Activated naive CD8-positive, alpha-beta T cell treated with anti-CD3 and anti-CD28 coated beads for 36 hours (primary cell): ENCODE results near the gene MPV17L. TPM values are rescaled to one million over a fixed set of nuclear protein-coding genes. Genes with fewer than 3 reads are reported as not detected.
"Not testable (repeated sequence)": the region's sequence is repeated elsewhere in the genome, so short reads cannot be mapped to it uniquely, and the experiment has no call there.

ENCODE experiments used
- DNase-seq: peaks from one replicate; pipeline ENCODE4 v3.0.0; 2021
- H3K27ac Mint-ChIP-seq: one replicate; pipeline ENCODE4 v1.8.0; 2022; ENCODE audit warnings: mild to moderate bottlenecking, moderate library complexity, mixed read lengths
- H3K27me3 Mint-ChIP-seq: one replicate; pipeline ENCODE4 v1.8.0; 2022; ENCODE audit warnings: mild to moderate bottlenecking, mixed read lengths
- H3K36me3 Mint-ChIP-seq: one replicate; pipeline ENCODE4 v1.8.0; 2021; ENCODE audit warnings: mild to moderate bottlenecking, mixed read lengths
- H3K4me1 Mint-ChIP-seq: one replicate; pipeline ENCODE4 v1.8.0; 2021; ENCODE audit warnings: mixed read lengths
- H3K4me3 Mint-ChIP-seq: one replicate; pipeline ENCODE4 v1.8.0; 2022; ENCODE audit warnings: mild to moderate bottlenecking, moderate library complexity, mixed read lengths
- H3K9me3 Mint-ChIP-seq: one replicate; pipeline ENCODE4 v1.8.0; 2022; ENCODE audit warnings: mixed read lengths
- total RNA-seq, 2 experiments: library from RNA; stranded (reverse); gene quantifications; one replicate each; pipeline ENCODE4 v1.2.3, GENCODE V29; 2021

Gene MPV17L
- total RNA-seq, 2 experiments from 2014 or later, result 0.20 to 0.21 TPM

DNA sequence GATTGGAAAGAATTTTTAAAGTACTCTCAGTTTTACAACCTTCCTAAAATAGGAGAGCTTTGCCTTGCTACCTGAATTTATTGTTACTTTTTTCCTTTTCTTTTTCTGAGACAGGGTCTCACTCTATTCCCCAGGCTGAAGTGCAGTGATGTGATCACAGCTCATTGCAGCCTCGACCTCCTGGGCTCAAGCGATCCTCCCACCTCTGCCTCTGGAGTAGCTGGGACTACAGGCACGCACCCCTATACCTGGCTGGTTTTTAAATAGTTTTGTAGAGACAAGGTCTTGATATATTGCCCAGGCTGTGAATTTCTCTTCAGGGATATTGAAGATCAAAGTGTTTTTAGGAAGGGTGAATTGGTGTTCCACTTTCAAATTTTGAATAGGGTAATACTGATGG, 3.8 kb downstream of the MPV17L start:
- H3K9me3 Mint-ChIP-seq, result no peaks in the 10 kb centered on the region
- no peak overlapping the region for H3K27ac Mint-ChIP-seq
- no peak for DNase-seq
- no peaks in the 10 kb centered on the region for H3K36me3 Mint-ChIP-seq
- H3K4me1 Mint-ChIP-seq, result no peaks in the 10 kb centered on the region
- no peak overlapping the region for H3K4me3 Mint-ChIP-seq
- H3K27me3 Mint-ChIP-seq, result peaks cover 58% of the 10 kb centered on the region

DNA sequence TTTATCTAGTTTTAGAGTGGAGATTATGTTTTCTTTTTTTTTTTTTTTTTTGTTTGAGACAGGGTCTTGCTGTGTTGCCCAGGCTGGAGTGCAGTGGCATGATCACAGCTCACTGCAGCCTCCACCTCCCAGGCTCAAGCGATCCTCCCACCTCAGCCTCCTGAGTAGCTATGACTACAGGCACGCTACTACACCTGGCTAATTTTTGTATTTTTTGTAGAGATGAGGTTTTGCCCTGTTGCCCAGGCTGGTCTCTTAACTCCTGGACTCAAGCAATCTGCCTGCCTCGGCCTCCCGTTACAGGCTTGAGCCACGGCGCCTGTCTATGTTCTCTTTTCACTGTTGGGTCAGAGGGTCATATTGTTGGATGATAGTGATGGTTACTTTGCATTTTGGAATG, 4.8 kb downstream of the MPV17L start:
- H3K4me1 Mint-ChIP-seq, H3K4me3 Mint-ChIP-seq, DNase-seq, H3K36me3 Mint-ChIP-seq, H3K27ac Mint-ChIP-seq, H3K9me3 Mint-ChIP-seq: not testable (repeated sequence)
- H3K27me3 Mint-ChIP-seq, result peaks cover 48% of the 10 kb centered on the region

DNA sequence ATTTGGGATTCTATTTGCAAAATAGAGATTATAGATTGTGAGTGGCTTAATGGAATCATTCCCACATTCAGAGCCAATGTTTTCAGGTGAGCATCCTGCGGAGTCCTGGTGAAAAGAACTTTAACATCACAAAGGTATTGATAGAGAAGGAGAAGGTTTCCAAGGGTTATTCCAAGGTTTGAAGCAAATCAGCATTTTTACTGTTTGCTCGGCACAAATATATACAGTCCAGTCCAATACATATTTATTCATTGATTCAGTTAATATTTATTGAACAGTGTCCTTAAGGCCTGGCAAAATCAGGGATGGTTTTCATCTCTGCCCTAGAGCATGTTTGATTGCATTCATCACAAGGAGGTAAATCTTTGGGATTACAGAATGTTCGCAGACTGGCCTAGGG, 6.4 kb downstream of the MPV17L start:
- no peak for DNase-seq
- Mint-ChIP-seq H3K4me3 (no peak overlapping the region), H3K4me1 (no peaks in the 10 kb centered on the region), H3K36me3 (no peaks in the 10 kb centered on the region), H3K27me3 (peaks cover 33% of the 10 kb centered on the region), H3K27ac (no peak overlapping the region), H3K9me3 (no peaks in the 10 kb centered on the region)

DNA sequence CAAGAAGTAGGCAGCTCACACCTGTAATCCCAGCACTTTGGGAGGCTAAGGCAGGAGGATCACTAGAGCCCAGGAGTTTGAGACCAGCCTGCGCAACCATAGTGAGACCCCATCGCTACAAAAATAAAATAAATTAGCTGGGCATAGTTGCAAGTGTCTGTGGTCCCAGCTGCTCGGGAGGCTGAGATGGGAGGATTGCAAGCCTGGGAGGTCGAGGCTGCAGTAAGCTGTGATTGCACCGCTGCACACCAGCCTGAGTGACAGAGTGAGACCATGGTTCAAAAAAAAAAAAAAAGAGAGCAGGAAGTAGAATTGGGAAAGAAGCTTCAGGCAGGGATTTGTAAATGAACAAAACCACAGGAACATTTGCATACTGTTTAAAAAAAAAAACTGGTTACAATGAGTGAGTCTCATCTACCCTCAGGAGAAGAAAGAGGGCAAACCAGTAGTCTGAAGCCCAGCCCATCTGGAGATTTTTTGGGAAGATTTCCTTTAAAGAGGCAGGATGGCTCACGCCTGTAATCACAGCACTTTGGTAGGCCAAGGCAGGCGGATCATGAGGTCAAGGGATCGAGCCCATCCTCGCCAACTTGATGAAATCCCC, 7.9 kb downstream of the MPV17L start:
- H3K27ac Mint-ChIP-seq, result no peak overlapping the region
- H3K36me3 Mint-ChIP-seq, result no peaks in the 10 kb centered on the region
- no peaks in the 10 kb centered on the region for H3K4me1 Mint-ChIP-seq
- H3K27me3 Mint-ChIP-seq, result peaks cover 17% of the 10 kb centered on the region
- no peak overlapping the region for H3K4me3 Mint-ChIP-seq
- H3K9me3 Mint-ChIP-seq, result no peaks in the 10 kb centered on the region
- no peak for DNase-seq

DNA sequence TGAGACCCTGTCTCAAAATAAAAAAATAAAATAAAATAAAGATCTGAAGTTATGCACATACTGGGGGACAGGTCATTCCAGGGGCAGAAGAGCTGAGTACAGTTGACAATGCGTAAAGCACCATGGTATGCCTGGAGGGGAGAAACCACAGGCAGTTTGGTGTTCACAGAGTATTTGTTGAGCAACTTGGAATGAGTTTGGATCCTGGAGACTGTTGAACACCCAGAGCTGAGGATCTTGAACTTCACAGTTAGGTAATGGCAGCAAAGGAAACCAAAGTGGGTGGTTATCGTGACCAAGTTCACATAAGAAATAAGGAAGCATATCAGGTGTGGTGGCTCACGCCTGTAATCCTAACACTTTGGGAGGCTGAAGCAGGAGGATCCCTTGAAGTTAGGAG, 8.5 kb downstream of the MPV17L start:
- H3K4me3 Mint-ChIP-seq, DNase-seq, H3K4me1 Mint-ChIP-seq, H3K36me3 Mint-ChIP-seq, H3K9me3 Mint-ChIP-seq, H3K27ac Mint-ChIP-seq: not testable (repeated sequence)
- peaks cover 11% of the 10 kb centered on the region for H3K27me3 Mint-ChIP-seq

DNA sequence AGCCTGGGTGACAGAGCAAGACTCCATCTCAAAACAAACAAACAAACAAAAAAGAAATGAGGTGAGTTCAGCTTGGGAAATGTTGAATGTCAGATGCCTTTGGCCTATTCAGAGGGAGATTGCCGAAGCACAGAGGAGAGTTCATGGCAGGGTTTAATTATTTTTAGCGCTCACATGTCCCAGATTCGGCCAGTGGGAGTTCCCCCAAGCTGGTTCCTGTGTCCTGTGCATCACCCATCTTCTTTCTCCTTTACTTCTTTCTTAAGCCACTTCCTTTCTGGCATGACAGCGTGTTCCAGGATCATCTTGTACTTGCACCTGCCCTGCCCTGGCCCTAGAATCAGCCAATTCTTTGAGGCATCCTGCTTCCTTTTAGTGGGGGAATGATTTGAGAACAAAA, 9.2 kb downstream of the MPV17L start:
- Mint-ChIP-seq H3K9me3 (no peaks in the 10 kb centered on the region), H3K36me3 (no peaks in the 10 kb centered on the region), H3K4me3 (no peak overlapping the region), H3K4me1 (no peaks in the 10 kb centered on the region), H3K27ac (no peak overlapping the region), H3K27me3 (peaks cover 7% of the 10 kb centered on the region)
- no peak for DNase-seq

DNA sequence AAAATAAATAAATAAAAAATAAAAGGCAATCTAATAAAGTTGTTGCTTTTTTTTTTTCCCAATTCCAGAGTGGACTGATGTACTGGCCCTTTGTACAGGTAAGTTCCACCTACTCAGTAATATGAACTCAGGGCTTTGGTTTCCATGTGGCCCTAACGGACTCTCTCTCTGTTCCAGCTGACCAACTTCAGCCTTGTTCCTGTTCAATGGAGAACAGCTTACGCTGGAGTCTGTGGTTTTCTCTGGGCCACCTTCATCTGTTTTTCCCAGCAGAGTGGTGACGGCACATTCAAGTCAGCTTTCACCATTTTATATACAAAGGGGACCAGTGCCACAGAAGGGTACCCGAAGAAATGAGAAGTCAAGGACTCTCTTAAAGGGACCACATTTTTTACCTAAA, 12.2 kb downstream of the MPV17L start:
- H3K9me3 Mint-ChIP-seq, H3K27me3 Mint-ChIP-seq, H3K4me3 Mint-ChIP-seq, DNase-seq, H3K36me3 Mint-ChIP-seq, H3K4me1 Mint-ChIP-seq, H3K27ac Mint-ChIP-seq: not testable (repeated sequence)

DNA sequence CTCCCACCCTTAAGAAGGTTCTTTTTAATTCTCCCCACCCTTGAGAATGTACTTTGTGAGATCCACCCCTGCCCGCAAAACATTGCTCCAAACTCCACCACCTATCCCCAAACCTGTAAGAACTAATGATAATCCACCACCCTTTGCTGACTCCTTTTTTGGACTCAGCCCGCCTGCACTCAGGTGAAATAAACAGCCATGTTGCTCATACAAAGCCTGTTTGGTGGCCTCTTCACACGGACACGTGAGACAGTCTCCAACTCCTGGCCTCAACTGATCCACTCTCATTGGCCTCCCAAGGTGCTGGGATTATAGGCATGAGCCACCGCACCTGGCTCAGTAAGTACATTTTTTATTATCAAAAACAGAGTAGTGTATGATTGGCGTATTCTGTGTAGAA, 13.9 kb downstream of the MPV17L start:
- H3K27ac Mint-ChIP-seq, DNase-seq: not testable (repeated sequence)

DNA sequence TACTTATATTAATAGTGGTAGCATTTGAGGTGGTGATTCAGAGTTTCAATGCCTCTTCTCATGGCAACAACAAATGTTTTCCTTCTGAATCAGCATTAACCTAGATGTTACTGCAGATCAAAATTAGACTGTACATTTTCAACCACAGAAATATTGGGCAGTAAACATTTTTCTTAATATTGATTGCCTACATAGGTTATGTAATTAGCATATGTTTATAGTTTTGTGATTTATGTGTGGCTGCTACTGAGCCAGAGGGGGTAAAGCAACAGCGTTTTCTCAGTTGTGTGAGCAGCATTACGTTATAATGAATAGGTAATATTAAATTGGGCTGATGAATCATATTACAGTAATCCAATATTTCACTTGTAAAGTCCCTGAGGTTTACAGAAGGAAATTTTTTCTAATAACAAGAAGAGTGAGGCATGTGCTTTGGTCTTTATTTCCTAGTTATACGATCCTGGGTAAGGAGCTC, 20.0 kb downstream of the MPV17L start:
- Mint-ChIP-seq H3K36me3 (no peaks in the 10 kb centered on the region), H3K9me3 (no peaks in the 10 kb centered on the region), H3K27me3 (peaks cover 10% of the 10 kb centered on the region), H3K4me3 (no peak overlapping the region), H3K4me1 (no peaks in the 10 kb centered on the region), H3K27ac (no peak overlapping the region)
- DNase-seq, result no peak

More for the DNA sequence above, 13.9 kb downstream of the MPV17L start:
- H3K4me3 Mint-ChIP-seq, H3K4me1 Mint-ChIP-seq, H3K27me3 Mint-ChIP-seq, H3K36me3 Mint-ChIP-seq, H3K9me3 Mint-ChIP-seq: not testable (repeated sequence)

DNA sequence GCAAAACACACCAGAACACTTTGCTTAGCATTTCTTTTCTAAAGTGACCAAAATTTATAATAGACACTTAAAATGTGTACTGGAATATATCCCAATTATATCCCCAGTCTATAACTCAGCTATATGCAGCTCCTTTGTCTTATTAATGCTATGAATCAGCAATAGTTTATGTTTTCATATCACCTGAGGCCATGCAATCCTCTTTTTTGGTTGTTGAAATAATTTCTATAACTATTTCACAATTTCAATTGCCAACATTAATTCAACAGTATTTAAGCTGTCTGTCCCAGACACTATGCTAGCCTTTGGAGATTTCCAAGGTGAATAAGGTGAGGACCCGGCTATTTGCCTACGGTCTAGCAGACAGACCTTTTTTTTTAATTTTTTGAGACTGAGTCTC, 21.6 kb downstream of the MPV17L start:
- no peaks in the 10 kb centered on the region for H3K4me1 Mint-ChIP-seq
- H3K36me3 Mint-ChIP-seq, result no peaks in the 10 kb centered on the region
- no peaks in the 10 kb centered on the region for H3K9me3 Mint-ChIP-seq
- peaks cover 13% of the 10 kb centered on the region for H3K27me3 Mint-ChIP-seq
- no peak for DNase-seq
- H3K27ac Mint-ChIP-seq, result no peak overlapping the region
- no peak overlapping the region for H3K4me3 Mint-ChIP-seq

DNA sequence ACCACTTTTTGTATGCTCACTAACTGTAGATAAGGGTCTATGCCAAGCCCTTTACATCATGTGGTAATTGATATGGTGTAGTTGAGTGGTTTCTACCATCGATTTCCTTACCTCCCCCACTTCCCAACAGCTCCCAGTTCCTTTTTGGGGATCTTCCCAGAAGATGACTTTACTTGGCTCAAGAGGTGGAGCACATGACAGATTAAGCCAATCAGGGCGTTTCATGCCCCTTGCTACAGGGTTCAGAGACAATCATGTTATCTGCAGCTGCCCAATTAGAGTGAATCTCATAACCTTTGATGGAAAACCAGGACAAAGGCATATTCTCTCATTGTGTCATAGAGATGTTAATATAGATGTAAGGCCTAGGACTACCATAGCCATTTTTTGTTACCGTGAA, 22.7 kb downstream of the MPV17L start:
- H3K4me3 Mint-ChIP-seq, result no peak overlapping the region
- H3K27me3 Mint-ChIP-seq, result peaks cover 18% of the 10 kb centered on the region
- no peak for DNase-seq
- H3K9me3 Mint-ChIP-seq, result no peaks in the 10 kb centered on the region
- H3K4me1 Mint-ChIP-seq, result no peaks in the 10 kb centered on the region
- no peak overlapping the region for H3K27ac Mint-ChIP-seq
- H3K36me3 Mint-ChIP-seq, result no peaks in the 10 kb centered on the region

DNA sequence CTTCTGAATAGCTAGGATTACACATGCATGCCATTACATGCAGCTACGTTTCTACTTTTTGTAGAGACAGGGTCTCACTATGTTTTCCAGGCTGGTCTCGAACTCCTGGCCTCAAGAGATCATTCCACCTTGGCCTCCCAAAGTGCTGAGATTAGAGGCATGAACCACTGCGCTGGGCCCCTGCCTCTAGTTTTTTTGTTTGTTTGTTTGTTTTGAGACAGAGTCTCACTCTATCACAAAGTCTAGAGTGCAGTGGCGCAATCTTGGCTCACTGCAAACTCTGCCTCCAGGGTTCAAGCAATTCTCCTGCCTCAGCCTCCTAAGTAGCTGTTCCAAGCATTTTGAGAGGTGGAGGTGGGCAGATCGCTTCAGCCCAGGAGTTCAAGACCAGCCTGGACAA, 26.1 kb downstream of the MPV17L start:
- not testable (repeated sequence) for H3K4me3 Mint-ChIP-seq, H3K36me3 Mint-ChIP-seq, H3K4me1 Mint-ChIP-seq, DNase-seq, H3K9me3 Mint-ChIP-seq, H3K27ac Mint-ChIP-seq
- peaks cover 17% of the 10 kb centered on the region for H3K27me3 Mint-ChIP-seq

DNA sequence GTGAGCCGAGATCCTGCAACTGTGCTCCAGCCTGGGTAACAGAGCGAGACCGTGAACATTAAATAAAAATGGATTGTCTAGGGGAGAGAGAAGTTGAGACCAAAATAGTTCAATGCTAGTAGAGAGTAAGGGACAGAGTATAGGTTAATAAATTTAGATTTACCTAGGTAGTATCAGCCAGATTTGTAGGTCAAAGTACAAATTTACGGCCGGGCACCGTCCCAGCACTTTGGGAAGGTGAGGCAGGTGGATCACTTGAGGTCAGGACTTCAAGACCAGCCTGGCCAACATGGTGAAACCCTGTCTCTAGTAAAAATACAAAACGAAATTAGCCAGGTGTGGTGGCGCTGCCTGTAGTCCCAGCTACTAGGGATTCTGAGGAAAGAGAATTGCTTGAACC, 26.7 kb downstream of the MPV17L start:
- Mint-ChIP-seq H3K4me3 (no peak overlapping the region), H3K27me3 (peaks cover 15% of the 10 kb centered on the region), H3K9me3 (no peaks in the 10 kb centered on the region), H3K36me3 (no peaks in the 10 kb centered on the region), H3K4me1 (no peaks in the 10 kb centered on the region), H3K27ac (no peak overlapping the region)
- no peak for DNase-seq

DNA sequence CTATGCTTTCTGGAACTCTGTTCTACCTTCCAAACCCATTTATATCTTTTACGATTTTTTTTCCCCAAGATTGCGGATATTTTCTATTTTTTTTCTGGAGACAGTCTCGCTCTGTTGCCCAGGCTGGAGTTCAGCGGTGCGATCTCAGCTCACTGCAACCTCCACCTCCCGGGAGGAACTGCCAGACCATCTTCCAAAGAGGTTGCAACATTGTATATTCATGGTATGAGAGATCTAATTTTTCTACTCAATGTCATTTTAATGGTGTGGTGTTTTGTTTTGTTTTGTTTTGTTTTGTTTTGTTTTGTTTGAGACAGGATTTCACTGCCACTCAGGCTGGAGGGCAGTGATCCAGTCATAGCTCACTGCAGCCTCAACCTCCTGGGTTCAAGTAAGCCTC, 30.3 kb downstream of the MPV17L start:
- no peak overlapping the region for H3K4me3 Mint-ChIP-seq
- peaks cover 12% of the 10 kb centered on the region for H3K27me3 Mint-ChIP-seq
- H3K27ac Mint-ChIP-seq, result no peak overlapping the region
- H3K36me3 Mint-ChIP-seq, result no peaks in the 10 kb centered on the region
- DNase-seq, result no peak
- no peaks in the 10 kb centered on the region for H3K9me3 Mint-ChIP-seq
- peaks cover 3% of the 10 kb centered on the region for H3K4me1 Mint-ChIP-seq

DNA sequence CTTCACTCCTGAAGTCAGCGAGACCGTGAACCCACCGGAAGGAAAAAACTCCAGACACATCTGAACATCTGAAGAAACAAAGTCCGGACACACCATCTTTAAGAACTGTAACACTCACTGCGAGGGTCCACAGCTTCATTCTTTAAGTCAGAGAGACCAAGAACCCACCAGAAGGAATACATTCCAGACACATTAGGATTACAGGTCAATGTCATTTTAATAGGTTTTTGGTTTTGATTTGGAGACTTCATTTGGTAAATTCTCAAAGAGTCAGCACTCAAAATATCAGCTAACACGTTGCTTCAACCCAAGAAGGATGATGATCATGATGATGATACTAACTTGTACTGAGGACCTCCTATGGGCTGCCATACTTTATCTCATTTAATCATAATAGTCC, 31.2 kb downstream of the MPV17L start:
- Mint-ChIP-seq H3K4me3 (no peak overlapping the region), H3K9me3 (no peaks in the 10 kb centered on the region), H3K36me3 (no peaks in the 10 kb centered on the region), H3K27me3 (peaks cover 9% of the 10 kb centered on the region), H3K4me1 (peaks cover 3% of the 10 kb centered on the region), H3K27ac (no peak overlapping the region)
- DNase-seq, result no peak

DNA sequence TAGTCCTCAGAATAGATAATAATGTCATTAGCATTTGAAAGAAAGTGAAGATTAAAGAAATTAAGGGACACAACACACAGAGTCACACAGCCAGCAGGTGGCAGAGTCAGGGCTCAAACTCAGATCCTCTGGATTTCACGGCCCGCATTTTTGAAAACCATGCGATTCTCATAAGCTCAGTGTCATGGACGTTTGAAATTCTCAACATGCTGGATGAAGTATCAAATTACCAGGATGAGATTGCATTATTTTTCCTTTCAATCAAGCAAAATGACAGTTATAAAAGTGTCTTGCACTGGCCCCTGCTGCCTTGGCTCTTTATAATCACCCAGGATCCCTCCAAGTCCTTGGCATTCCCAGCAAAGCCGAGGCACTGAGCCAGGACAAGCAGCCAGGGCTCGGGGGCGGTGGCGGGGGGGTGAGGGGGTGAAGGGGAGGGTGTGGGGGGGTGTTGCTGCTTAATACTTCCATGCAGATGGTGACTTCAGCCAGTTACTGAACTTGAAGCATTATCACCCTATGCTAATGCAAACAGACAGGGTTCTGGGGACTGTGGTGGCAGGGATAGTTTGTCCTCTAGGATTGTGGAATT, 32.2 kb downstream of the MPV17L start:
- no peaks in the 10 kb centered on the region for H3K9me3 Mint-ChIP-seq
- peaks cover 3% of the 10 kb centered on the region for H3K4me1 Mint-ChIP-seq
- H3K4me3 Mint-ChIP-seq, result no peak overlapping the region
- no peak overlapping the region for H3K27ac Mint-ChIP-seq
- peak; percentile 45 for DNase-seq
- H3K27me3 Mint-ChIP-seq, result peaks cover 5% of the 10 kb centered on the region
- no peaks in the 10 kb centered on the region for H3K36me3 Mint-ChIP-seq
